Endothelial cell of umbilical vein (primary cell): ENCODE data around the gene MMRN1. TPM values are rescaled to one million over a fixed set of nuclear protein-coding genes. Genes with fewer than 3 reads are reported as not detected.

Experiments
- BruUV-seq: library from RNA; stranded (reverse); fragments of 400-500 nt; replicated peaks from 2 replicates; lab custom pipeline; 2021; lab: Mats Ljungman, UMichigan
- CTCF ChIA-PET: fragments of 300-600, 350-600 bp; sonication (Branson Sonifier 250); formaldehyde crosslinking; loops from one replicate; lab custom pipeline; 2021; ENCODE audit warnings: antibody characterized with exemption, inconsistent platforms; lab: Charles Lee
- POLR2A ChIA-PET: fragments of 300-600, 350-600 bp; sonication (Branson Sonifier 250); formaldehyde crosslinking; loops from one replicate; lab custom pipeline; 2021; ENCODE audit warnings: antibody characterized with exemption, inconsistent platforms; lab: Charles Lee
- DNase-seq: peaks from one replicate; pipeline ENCODE4 v3.0.0-alpha.2; 2011; ENCODE audit warnings: low read depth, low spot score
- FAIRE-seq: peaks from 2 replicates; lab custom pipeline; 2011; peaks lifted over from hg19 to GRCh38; lab: Jason Lieb, UNC
- H2AFZ ChIP-seq: 2 replicates; pipeline ENCODE4 v1.6.0; 2012; ENCODE audit warnings: low read depth, low read length, control low read depth, inconsistent platforms
- H3K27ac ChIP-seq: 2 replicates; pipeline ENCODE4 v1.5.1; 2011; ENCODE audit warnings: low read depth, mild to moderate bottlenecking, control low read depth, low read length, moderate library complexity; ENCODE audit not compliant: insufficient read depth
- H3K27me3 ChIP-seq, 2 experiments: 2 replicates each; pipeline versions ENCODE4 v1.6.0 to v1.6.1; 2011; ENCODE audit warnings: low read length in 2 of 2, mixed read lengths in 1 of 2; ENCODE audit not compliant: control insufficient read depth in 2 of 2, insufficient read depth in 2 of 2
- H3K36me3 ChIP-seq, 2 experiments: 2 replicates in 1 of 2; 3 replicates in 1 of 2; pipeline ENCODE4 v1.5.1; 2011; ENCODE audit warnings: low read length in 2 of 2, mild to moderate bottlenecking in 1 of 2, moderate library complexity in 1 of 2; ENCODE audit not compliant: control insufficient read depth in 2 of 2, insufficient read depth in 2 of 2; ENCODE audit errors: extremely low read depth in 1 of 2
- H3K4me1 ChIP-seq: 3 replicates; pipeline ENCODE4 v1.5.1; 2011; ENCODE audit warnings: mild to moderate bottlenecking, low read length; ENCODE audit not compliant: control insufficient read depth, insufficient read depth; ENCODE audit errors: extremely low read depth
- H3K4me2 ChIP-seq: 2 replicates; pipeline ENCODE4 v1.6.1; 2011; ENCODE audit warnings: low read length, control low read depth, mixed read lengths; ENCODE audit not compliant: insufficient read depth
- H3K4me3 ChIP-seq, 3 experiments: fragments of 200-600 bp in 1 of 3; sonication (generic), shearing (Covaris generic) in 1 of 3; replicated peaks in 1 of 3; 2 replicates each; pipeline ENCODE4 v1.5.1; 2011 to 2016; ENCODE audit warnings: control low read depth in 3 of 3, low read length in 3 of 3, mild to moderate bottlenecking in 2 of 3, inconsistent platforms in 1 of 3, low read depth in 1 of 3, moderate library complexity in 1 of 3; ENCODE audit not compliant: insufficient read depth in 1 of 3
- H3K79me2 ChIP-seq: 2 replicates; pipeline ENCODE4 v1.6.0; 2012; ENCODE audit warnings: low read length, inconsistent platforms; ENCODE audit not compliant: control insufficient read depth, insufficient read depth
- H3K9ac ChIP-seq: replicated peaks from 2 replicates; pipeline ENCODE3; 2011; ENCODE audit warnings: low read length, control low read depth; ENCODE audit not compliant: insufficient read depth; ENCODE audit errors: extremely low read depth
- H3K9me1 ChIP-seq: replicated peaks from 3 replicates; pipeline ENCODE4 v1.6.0; 2011; ENCODE audit warnings: mild to moderate bottlenecking, low read length; ENCODE audit not compliant: control insufficient read depth, insufficient read depth; ENCODE audit errors: extremely low read depth
- H3K9me3 ChIP-seq: replicated peaks from 2 replicates; pipeline ENCODE4 v1.5.1; 2012; ENCODE audit warnings: low read length, inconsistent platforms; ENCODE audit not compliant: control insufficient read depth, insufficient read depth
- H4K20me1 ChIP-seq: replicated peaks from 2 replicates; pipeline ENCODE3; 2011; ENCODE audit warnings: mild to moderate bottlenecking, low read length; ENCODE audit not compliant: control insufficient read depth, insufficient read depth; ENCODE audit errors: extremely low read depth
- EZH2 ChIP-seq: IDR thresholded peaks from 2 replicates; pipeline ENCODE4 v1.6.1; 2012; ENCODE audit warnings: borderline replicate concordance, low read depth, mild to moderate bottlenecking, moderate library complexity, low read length, inconsistent platforms; ENCODE audit not compliant: severe bottlenecking
- FOS ChIP-seq: IDR thresholded peaks from 2 replicates; pipeline ENCODE4 v1.6.1; 2011; ENCODE audit warnings: mild to moderate bottlenecking, low read length, moderate library complexity, borderline replicate concordance; ENCODE audit not compliant: insufficient read depth
- GATA2 ChIP-seq: IDR thresholded peaks from 2 replicates; pipeline ENCODE4 v1.7.0; 2011; ENCODE audit warnings: low read depth, mild to moderate bottlenecking, moderate library complexity, mixed read lengths, low read length; ENCODE audit not compliant: insufficient read length, insufficient read depth
- JUN ChIP-seq: IDR thresholded peaks from 2 replicates; pipeline ENCODE4 v1.6.1; 2011; ENCODE audit warnings: borderline replicate concordance, low read depth; ENCODE audit not compliant: insufficient read length, insufficient read depth
- MYC ChIP-seq: IDR thresholded peaks from one replicate; pipeline ENCODE4 v1.6.1; 2011; ENCODE audit warnings: mild to moderate bottlenecking, low read depth, low read length
- POLR2A ChIP-seq: IDR thresholded peaks from 2 replicates; pipeline ENCODE4 v1.6.1; 2012; ENCODE audit warnings: low read depth, mild to moderate bottlenecking, control low read depth, low read length
- POLR2AphosphoS5 ChIP-seq: IDR thresholded peaks from 2 replicates; pipeline ENCODE4 v1.6.1; 2012; ENCODE audit warnings: low read depth, mild to moderate bottlenecking, control low read depth, low read length, moderate library complexity; ENCODE audit not compliant: insufficient read depth
- dilution Hi-C: fragments of 300-500 bp; cut with MboI; formaldehyde crosslinking; loops from one replicate; pipeline ENCODE4 v1.15.0; 2019; ENCODE audit warnings: low sequenced_read_pairs; ENCODE audit not compliant: extremely low pct_ligation_motif_present
- intact Hi-C: fragments of 100-400 bp; cut with micrococcal nuclease; formaldehyde crosslinking; loops from one replicate; pipeline ENCODE4 v1.10.0; 2022
- polyA plus RNA-seq, 4 experiments: library from polyadenylated mRNA; depleted of rRNA in 3 of 4; stranded (reverse) in 3 of 4; unstranded in 1 of 4; fragments of >200 nt; gene quantifications; 2 replicates each; pipeline versions ENCODE4 v1.2.1 to v1.2.3, GENCODE V29; 2011 to 2012; ENCODE audit warnings: missing spikeins in 1 of 4
- total RNA-seq: library from RNA; stranded (reverse); gene quantifications from 2 replicates; pipeline ENCODE4 v1.2.3, GENCODE V29; 2021
- TF ChIP-seq, protein P1 (sequence below): IDR thresholded peaks from 2 replicates; pipeline ENCODE4 v1.6.1; 2011; ENCODE audit not compliant: insufficient read depth, insufficient read length
- TF ChIP-seq, protein P2 (sequence below), 2 donors: IDR thresholded peaks; 1 replicate in 1 of 2; 2 replicates in 1 of 2; pipeline ENCODE4 v1.5.1; 2011; ENCODE audit warnings: low read length in 2 of 2, mild to moderate bottlenecking in 2 of 2, moderate library complexity in 2 of 2, control low read depth in 1 of 2, inconsistent platforms in 1 of 2, low read depth in 1 of 2; ENCODE audit not compliant: insufficient read depth in 1 of 2; ENCODE audit errors: extremely low read depth in 1 of 2

The MMRN1 gene
- total and polyA plus RNA-seq, 2 donors (not counting 3 experiments of a cell fraction or from before 2014, with no cell fraction given), result 143 to 414 TPM

DNA sequence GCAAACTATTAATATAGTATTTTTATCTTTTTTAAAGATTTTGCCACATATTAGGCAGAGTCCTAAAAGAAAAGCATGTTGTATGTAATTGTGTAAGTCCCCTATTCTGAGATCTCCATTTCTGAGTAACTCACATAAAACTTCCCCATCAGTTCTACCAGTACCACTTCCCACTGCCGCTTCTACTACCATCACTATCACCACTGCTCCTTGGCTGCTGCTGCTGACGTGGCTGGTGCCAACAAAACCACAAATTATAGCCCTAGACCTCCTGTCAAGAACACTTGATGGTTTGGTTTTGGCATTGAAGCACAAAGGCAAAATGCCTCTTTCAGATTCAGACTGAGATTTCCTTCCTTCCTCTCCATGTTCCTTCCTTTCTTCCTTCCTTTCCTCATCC, 106.4 kb downstream of the MMRN1 start:
- CTCF ChIA-PET, result no interaction called here
- FAIRE-seq, result no peak

More for the DNA sequence above, 106.4 kb downstream of the MMRN1 start:
- POLR2A ChIA-PET, result no interaction called here
- Histone ChIP-seq H3K9ac (no peak overlapping the region), H3K36me3 (no peaks in the 10 kb centered on the region), H3K9me3 (no peaks in the 10 kb centered on the region), H3K79me2 (no peaks in the 10 kb centered on the region), H3K4me1 (no peaks in the 10 kb centered on the region), H2AFZ (no peak overlapping the region), H3K9me1 (no peaks in the 10 kb centered on the region), H4K20me1 (no peaks in the 10 kb centered on the region), H3K4me2 (no peak overlapping the region), H3K27ac (no peak overlapping the region), H3K4me3 (no peak overlapping the region), H3K27me3 (peaks cover 5% of the 10 kb centered on the region in 2 experiments)
- intact Hi-C loops, result no loop called here
- DNase-seq, result no peak
- BruUV-seq, result no TSS peak
- TF ChIP-seq POLR2AphosphoS5 (no peak), POLR2A (no peak), EZH2 (no peak), FOS (no peak), GATA2 (no peak), MYC (no peak), JUN (no peak)
- TF ChIP-seq, protein P1, sequence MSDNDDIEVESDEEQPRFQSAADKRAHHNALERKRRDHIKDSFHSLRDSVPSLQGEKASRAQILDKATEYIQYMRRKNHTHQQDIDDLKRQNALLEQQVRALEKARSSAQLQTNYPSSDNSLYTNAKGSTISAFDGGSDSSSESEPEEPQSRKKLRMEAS, result no peak
- TF ChIP-seq, protein P2, sequence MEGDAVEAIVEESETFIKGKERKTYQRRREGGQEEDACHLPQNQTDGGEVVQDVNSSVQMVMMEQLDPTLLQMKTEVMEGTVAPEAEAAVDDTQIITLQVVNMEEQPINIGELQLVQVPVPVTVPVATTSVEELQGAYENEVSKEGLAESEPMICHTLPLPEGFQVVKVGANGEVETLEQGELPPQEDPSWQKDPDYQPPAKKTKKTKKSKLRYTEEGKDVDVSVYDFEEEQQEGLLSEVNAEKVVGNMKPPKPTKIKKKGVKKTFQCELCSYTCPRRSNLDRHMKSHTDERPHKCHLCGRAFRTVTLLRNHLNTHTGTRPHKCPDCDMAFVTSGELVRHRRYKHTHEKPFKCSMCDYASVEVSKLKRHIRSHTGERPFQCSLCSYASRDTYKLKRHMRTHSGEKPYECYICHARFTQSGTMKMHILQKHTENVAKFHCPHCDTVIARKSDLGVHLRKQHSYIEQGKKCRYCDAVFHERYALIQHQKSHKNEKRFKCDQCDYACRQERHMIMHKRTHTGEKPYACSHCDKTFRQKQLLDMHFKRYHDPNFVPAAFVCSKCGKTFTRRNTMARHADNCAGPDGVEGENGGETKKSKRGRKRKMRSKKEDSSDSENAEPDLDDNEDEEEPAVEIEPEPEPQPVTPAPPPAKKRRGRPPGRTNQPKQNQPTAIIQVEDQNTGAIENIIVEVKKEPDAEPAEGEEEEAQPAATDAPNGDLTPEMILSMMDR (IDR thresholded peaks at IDR 0.05; ENCODE audit: extremely low read depth in 1 of 2, insufficient read depth in 1 of 2, low read depth in 1 of 2, low read length in 2 of 2), result no peak
- dilution Hi-C loops, result no loop called here
